Parathyroid adenoma (tissue), 2 donors: ENCODE data around the gene RBBP4.
"Not testable (repeated sequence)": the region's sequence is repeated elsewhere in the genome, so short reads cannot be mapped to it uniquely, and the experiment has no call there.

Experiments used
- H2AFZ ChIP-seq: fragments of 300-600 bp; sonication (generic); one replicate; pipeline ENCODE4 v1.7.0; 2017; ENCODE audit warnings: antibody characterized with exemption, mild to moderate bottlenecking
- H3K27ac ChIP-seq: fragments of 300-600 bp; sonication (generic); one replicate; pipeline ENCODE4 v1.7.0; 2017
- H3K27me3 ChIP-seq: fragments of 300-600 bp; sonication (generic); one replicate; pipeline ENCODE4 v1.7.0; 2017; ENCODE audit warnings: low read length; ENCODE audit not compliant: control insufficient read depth, insufficient read depth
- H3K36me3 ChIP-seq: fragments of 300-600 bp; sonication (generic); one replicate; pipeline ENCODE4 v1.7.0; 2017; ENCODE audit warnings: low read length; ENCODE audit not compliant: control insufficient read depth, insufficient read depth
- H3K4me1 ChIP-seq: fragments of 300-600 bp; sonication (generic); one replicate; pipeline ENCODE4 v1.7.0; 2017; ENCODE audit warnings: control low read depth
- H3K4me2 ChIP-seq: fragments of 300-600 bp; sonication (generic); one replicate; pipeline ENCODE4 v1.7.0; 2017; ENCODE audit warnings: low read length
- H3K4me3 ChIP-seq: fragments of 300-600 bp; sonication (generic); one replicate; pipeline ENCODE4 v1.7.0; 2017; ENCODE audit warnings: low read depth, low read length
- H3K79me2 ChIP-seq: fragments of 300-600 bp; sonication (generic); one replicate; pipeline ENCODE4 v1.7.0; 2017; ENCODE audit warnings: control low read depth
- H3K9ac ChIP-seq: fragments of 300-600 bp; sonication (generic); one replicate; pipeline ENCODE4 v1.7.0; 2017; ENCODE audit warnings: mild to moderate bottlenecking
- H3K9me3 ChIP-seq: fragments of 300-600 bp; sonication (generic); one replicate; pipeline ENCODE4 v1.7.0; 2017; ENCODE audit warnings: low read length; ENCODE audit not compliant: control insufficient read depth
- CTCF ChIP-seq: fragments of 300-600 bp; sonication (generic); IDR thresholded peaks from one replicate; pipeline ENCODE4 v1.7.0; 2017; ENCODE audit warnings: antibody characterized with exemption, mild to moderate bottlenecking
- donor health status: primary hyperparathyroidism.

Gene RBBP4

DNA sequence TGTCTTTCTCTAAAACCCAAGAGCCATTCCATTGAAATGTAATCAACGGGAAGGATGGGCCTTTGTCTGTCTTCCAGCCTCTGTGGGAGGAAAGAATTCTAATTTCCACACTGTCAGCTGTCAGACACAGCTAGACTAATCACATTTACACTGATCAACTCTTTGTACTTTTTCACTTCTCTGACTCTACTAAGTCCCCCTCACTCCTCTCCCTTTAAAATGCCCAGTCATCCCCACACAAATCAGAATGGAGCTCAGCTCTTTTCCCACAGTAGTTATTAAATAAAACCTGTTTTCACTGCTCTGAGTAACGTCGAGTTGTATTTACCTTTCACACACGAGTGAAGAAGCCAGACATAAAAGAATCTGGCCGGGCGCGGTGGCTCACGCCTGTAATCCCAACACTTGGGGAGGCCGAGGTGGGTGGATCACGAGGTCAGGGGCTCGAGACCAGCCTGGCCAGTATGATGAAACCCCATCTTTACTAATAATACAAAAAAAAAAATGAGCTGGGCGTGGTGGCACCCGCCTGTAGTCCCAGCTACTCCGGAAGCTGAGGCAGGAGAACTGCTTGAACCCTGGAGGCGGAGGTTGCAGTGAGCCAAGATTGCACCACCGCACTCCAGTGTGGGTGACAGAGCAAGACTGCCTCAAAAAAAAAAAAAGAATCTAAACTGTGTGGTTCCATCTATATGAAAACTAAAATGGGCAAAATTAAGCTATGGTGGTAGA, 13.9 kb upstream of the RBBP4 start:
- no peak overlapping the region for H3K27ac ChIP-seq
- H3K79me2 ChIP-seq: peaks cover 4% of the 10 kb centered on the region
- no peak overlapping the region for H3K9ac ChIP-seq
- H3K36me3 ChIP-seq: no peaks in the 10 kb centered on the region
- TF ChIP-seq CTCF: no peak
- H3K4me1 ChIP-seq: no peaks in the 10 kb centered on the region
- H3K4me3 ChIP-seq: no peak overlapping the region
- no peaks in the 10 kb centered on the region for H3K9me3 ChIP-seq
- no peaks in the 10 kb centered on the region for H3K27me3 ChIP-seq
- H3K4me2 ChIP-seq: no peak overlapping the region
- H2AFZ ChIP-seq: no peak overlapping the region

GRCh38 chr1:32639489-32640075, 11.4 kb upstream of the RBBP4 start:
- no peak overlapping the region for H3K27ac ChIP-seq
- TF ChIP-seq CTCF: no peak
- no peak overlapping the region for H3K9ac ChIP-seq
- no peak overlapping the region for H2AFZ ChIP-seq
- H3K4me1 ChIP-seq: no peaks in the 10 kb centered on the region
- no peaks in the 10 kb centered on the region for H3K27me3 ChIP-seq
- H3K4me2 ChIP-seq: no peak overlapping the region
- no peak overlapping the region for H3K4me3 ChIP-seq
- H3K79me2 ChIP-seq: peaks cover 4% of the 10 kb centered on the region
- H3K36me3 ChIP-seq: no peaks in the 10 kb centered on the region
- H3K9me3 ChIP-seq: no peaks in the 10 kb centered on the region

GRCh38 chr1:32642292-32642827, 8.6 kb upstream of the RBBP4 start:
- not testable (repeated sequence) for H3K4me1 ChIP-seq

DNA sequence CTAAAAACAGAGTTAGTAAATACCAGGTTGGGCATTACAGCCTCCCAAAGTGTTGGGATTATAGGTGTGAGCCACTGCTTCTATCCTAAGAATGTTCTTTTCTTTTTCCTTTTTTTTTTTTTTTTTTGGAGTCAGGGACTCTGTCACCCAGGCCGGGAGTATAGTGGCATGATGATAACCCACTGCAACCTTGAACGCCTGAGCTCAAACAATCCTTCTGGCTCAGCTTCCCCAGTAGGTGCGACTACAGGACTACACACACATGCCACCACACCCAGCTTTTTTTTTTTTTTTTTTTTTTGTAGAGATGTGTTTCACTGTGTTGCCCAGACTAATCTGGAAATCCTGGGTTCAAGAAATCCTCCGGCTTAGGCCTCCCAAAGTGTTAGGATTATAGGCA, 6.6 kb upstream of the RBBP4 start:
- TF ChIP-seq CTCF: no peak
- no peaks in the 10 kb centered on the region for H3K27me3 ChIP-seq
- H3K9me3 ChIP-seq: no peaks in the 10 kb centered on the region
- peaks cover 11% of the 10 kb centered on the region for H3K79me2 ChIP-seq
- H3K9ac ChIP-seq: no peak overlapping the region
- no peak overlapping the region for H3K27ac ChIP-seq
- no peaks in the 10 kb centered on the region for H3K36me3 ChIP-seq
- H3K4me1 ChIP-seq: no peaks in the 10 kb centered on the region
- H2AFZ ChIP-seq: no peak overlapping the region
- no peak overlapping the region for H3K4me3 ChIP-seq
- no peak overlapping the region for H3K4me2 ChIP-seq

More at GRCh38 chr1:32642292-32642827, 8.6 kb upstream of the RBBP4 start:
- H3K36me3 ChIP-seq, H2AFZ ChIP-seq, H3K9me3 ChIP-seq, H3K27me3 ChIP-seq, H3K4me3 ChIP-seq, H3K9ac ChIP-seq, H3K4me2 ChIP-seq, H3K27ac ChIP-seq: not testable (repeated sequence)
- peaks cover 12% of the 10 kb centered on the region for H3K79me2 ChIP-seq

DNA sequence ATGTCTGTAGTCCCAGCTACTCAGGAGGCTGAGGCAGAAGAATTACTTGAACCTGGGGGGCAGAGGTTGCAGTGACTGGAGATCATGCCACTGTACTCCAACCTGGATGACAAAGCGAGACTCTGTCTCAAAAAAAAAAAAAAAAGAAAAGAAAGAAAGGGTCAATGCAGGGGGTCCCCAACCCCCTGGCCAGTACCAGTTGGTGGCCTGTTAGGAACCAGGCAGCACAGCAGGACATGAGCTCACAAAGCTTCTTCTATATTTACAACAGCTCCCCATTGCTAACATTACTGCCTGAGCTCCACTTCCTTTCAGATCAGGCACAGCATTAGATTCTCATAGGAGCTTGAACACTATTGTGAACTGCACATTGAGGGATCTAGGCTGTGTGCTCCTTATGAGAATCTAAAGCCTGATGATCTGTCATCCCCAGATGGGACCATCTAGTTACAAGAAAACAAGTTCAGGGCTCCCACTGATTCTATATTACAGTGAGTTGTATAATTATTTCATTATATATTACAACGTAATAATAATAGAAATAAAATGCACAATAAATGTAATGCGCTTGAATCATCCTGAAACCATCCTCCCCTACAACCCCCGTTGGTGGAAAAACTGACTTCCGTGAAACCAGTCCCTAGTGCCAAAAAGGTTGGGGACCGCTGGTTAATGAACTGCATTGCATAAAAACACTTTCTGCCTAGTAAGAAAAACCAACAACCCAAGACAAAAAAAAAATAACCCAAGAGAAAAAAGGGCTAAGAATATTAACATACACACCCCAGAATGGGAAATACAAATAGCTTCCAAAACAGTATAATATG, 3.5 kb upstream of the RBBP4 start:
- Histone ChIP-seq H3K9ac (no peak overlapping the region), H3K36me3 (no peaks in the 10 kb centered on the region), H3K27me3 (no peaks in the 10 kb centered on the region), H2AFZ (no peak overlapping the region), H3K79me2 (peaks cover 15% of the 10 kb centered on the region), H3K9me3 (no peaks in the 10 kb centered on the region), H3K4me2 (no peak overlapping the region), H3K4me3 (no peak overlapping the region), H3K4me1 (peaks cover 4% of the 10 kb centered on the region), H3K27ac (no peak overlapping the region)
- no peak for TF ChIP-seq CTCF
